Mucosa of descending colon (tissue), 3 donors: ENCODE results near the gene RASD2. TPM values are rescaled to one million over a fixed set of nuclear protein-coding genes. Genes with fewer than 3 reads are reported as not detected.

Source experiments
- ATAC-seq: fragments of 200-7000 bp; cut with Tn5 transposase; one replicate; pipeline ENCODE4 v1.9.1; 2020; ENCODE audit warnings: mild to moderate bottlenecking, moderate library complexity
- DNase-seq, 3 donors: peaks; one replicate each; pipeline ENCODE4 v3.0.0-alpha.2; 2020
- H3K36me3 ChIP-seq: fragments of 200-600 bp; one replicate; pipeline ENCODE4 v1.8.0; 2021; ENCODE audit warnings: low read depth, mild to moderate bottlenecking
- H3K4me1 ChIP-seq: fragments of 200-600 bp; one replicate; pipeline ENCODE4 v1.8.0; 2021; ENCODE audit warnings: low read depth, mild to moderate bottlenecking
- H3K4me3 ChIP-seq: fragments of 200-600 bp; one replicate; pipeline ENCODE4 v1.8.0; 2021; ENCODE audit warnings: mild to moderate bottlenecking
- H3K9me3 ChIP-seq: fragments of 200-600 bp; one replicate; pipeline ENCODE4 v1.8.0; 2021; ENCODE audit warnings: mild to moderate bottlenecking
- intact Hi-C, 2 donors: fragments of 100-400 bp; cut with DNase I in 1 of 2; cut with micrococcal nuclease in 1 of 2; formaldehyde crosslinking; loops; one replicate each; pipeline versions ENCODE4 v1.11.0 to v1.11.1; 2022; cut with DNase I, micrococcal nuclease
- total RNA-seq, 3 donors: library from RNA; stranded (reverse); fragmentation: NEBNext Ultra II Directional in 2 of 3; extraction: Animal tissue kit (Norgen Biotek cat#: 25700) in 2 of 3; gene quantifications; one replicate each; pipeline versions ENCODE4 v1.2.1 to v1.2.4, GENCODE V29; 2021 to 2023
- TF ChIP-seq, protein P1 (sequence below): fragments of 200-600 bp; IDR thresholded peaks from one replicate; pipeline ENCODE4 v1.8.0; 2022; ENCODE audit warnings: antibody characterized with exemption, mild to moderate bottlenecking
- donor health status: DM: no; HTN: no; CAD: no; lungs with moderate emphysema.
- donor health status: DM: no; HTN: no; CAD: no.
- donor health status: DM: no; HTN: yes; CAD: no.

The RASD2 gene
- total RNA-seq, 3 donors from 2014 or later, result 11.7 to 34.0 (median 19.2) TPM

DNA sequence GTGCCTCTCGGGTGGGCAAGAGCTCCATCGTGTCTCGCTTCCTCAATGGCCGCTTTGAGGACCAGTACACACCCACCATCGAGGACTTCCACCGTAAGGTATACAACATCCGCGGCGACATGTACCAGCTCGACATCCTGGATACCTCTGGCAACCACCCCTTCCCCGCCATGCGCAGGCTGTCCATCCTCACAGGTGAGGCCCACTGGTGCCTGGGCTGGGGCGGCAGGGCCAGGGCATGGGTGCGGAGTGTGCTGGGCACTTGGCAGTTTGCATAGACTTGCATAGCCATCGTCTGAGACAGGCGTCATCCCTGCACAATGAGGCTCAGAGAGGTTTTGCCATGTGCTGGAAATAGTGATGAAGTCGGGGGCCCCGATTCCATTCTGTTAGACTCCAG lies 6.3 kb downstream of the RASD2 start:
- Histone ChIP-seq H3K4me1 (no peaks in the 10 kb centered on the region), H3K9me3 (no peaks in the 10 kb centered on the region), H3K36me3 (no peaks in the 10 kb centered on the region), H3K4me3 (no peak overlapping the region)
- ATAC-seq (no peak), DNase-seq (no peak)
- TF ChIP-seq, protein P1, sequence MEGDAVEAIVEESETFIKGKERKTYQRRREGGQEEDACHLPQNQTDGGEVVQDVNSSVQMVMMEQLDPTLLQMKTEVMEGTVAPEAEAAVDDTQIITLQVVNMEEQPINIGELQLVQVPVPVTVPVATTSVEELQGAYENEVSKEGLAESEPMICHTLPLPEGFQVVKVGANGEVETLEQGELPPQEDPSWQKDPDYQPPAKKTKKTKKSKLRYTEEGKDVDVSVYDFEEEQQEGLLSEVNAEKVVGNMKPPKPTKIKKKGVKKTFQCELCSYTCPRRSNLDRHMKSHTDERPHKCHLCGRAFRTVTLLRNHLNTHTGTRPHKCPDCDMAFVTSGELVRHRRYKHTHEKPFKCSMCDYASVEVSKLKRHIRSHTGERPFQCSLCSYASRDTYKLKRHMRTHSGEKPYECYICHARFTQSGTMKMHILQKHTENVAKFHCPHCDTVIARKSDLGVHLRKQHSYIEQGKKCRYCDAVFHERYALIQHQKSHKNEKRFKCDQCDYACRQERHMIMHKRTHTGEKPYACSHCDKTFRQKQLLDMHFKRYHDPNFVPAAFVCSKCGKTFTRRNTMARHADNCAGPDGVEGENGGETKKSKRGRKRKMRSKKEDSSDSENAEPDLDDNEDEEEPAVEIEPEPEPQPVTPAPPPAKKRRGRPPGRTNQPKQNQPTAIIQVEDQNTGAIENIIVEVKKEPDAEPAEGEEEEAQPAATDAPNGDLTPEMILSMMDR, result no peak
- intact Hi-C loops, result no loop called here

DNA sequence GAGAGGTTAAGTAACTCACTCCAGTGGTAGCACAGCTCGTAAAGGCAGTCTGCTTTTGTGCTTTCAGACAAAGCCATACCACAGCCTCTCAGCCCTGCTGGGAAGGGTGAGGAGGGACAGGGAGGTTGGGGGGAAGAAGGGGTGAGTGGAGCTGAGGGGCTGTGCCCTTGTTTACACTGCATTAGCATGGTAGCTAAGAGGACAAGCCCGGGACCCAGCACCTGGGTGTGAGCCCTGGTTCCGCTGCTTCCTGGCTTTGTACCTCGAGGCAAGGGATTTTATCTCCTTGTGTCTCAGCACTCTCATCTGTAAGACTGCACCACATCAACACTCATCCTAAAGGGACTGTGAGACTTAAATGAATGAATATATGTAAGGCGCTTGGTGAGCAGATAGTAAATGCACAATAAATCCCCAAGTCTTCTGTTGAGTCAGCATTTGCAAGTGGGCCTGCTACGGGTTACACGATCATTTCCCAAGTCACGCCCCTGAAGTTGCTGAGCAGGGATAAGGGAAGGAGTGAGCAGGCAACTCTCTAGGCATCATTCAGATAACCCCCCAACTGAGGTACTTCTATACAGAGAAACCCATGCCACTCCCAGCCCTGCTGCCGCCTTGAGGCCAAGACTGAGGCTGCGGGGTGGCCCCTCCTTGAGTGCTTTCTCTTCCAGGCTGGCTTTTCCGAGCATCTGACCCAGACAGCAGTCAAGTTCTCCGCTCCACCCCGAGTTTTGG lies 7.5 kb downstream of the RASD2 start:
- Histone ChIP-seq H3K4me3 (no peak overlapping the region), H3K9me3 (no peaks in the 10 kb centered on the region), H3K4me1 (no peaks in the 10 kb centered on the region), H3K36me3 (no peaks in the 10 kb centered on the region)
- TF ChIP-seq, protein P1, result no peak
- intact Hi-C loops, result no loop called here
- ATAC-seq (no peak), DNase-seq (no peak)

DNA sequence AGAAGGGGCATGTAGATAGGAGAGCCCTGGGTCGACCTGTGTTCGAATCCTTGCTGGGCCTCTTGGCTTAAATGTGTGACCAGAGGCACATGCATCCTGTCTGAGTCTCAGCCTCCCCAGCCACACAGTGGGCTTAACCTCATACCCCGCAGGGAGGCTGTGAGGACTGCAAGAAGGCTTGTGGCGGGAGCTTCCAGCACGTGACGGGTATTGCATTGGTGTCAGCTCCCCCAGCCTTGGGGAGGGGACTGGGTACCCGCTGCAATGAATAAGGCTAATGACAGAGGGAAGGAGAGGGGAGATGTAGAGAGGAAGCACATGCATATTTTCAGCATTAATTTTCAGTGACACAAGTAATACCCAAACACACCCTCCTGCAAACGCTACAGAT lies 8.1 kb downstream of the RASD2 start:
- no peaks in the 10 kb centered on the region for H3K4me1 ChIP-seq
- TF ChIP-seq, protein P1, result no peak
- DNase-seq (no peak), ATAC-seq (no peak)
- no peaks in the 10 kb centered on the region for H3K9me3 ChIP-seq
- intact Hi-C loops, result no loop called here
- H3K36me3 ChIP-seq, result no peaks in the 10 kb centered on the region
- H3K4me3 ChIP-seq, result no peak overlapping the region

DNA sequence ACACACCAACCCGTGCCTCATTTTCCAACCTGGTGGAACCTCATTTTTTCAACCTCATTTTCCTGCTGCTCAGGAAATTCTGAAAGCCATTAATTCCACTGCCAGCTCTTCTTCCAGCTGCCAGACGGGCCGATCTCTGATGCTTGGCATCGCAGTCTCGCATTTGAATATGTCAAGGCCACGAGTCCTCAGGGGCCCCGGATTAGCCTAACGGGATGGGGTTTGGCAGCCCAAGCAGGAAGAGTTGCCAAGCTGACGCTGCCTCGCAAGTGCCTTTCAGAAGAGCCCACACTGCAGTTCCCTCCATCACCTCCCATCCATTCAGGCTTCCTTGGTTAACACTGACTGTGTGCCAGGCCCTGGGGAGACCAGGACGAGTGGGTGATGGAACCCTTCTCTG lies 8.7 kb downstream of the RASD2 start:
- TF ChIP-seq, protein P1, result no peak
- H3K36me3 ChIP-seq, result no peaks in the 10 kb centered on the region
- intact Hi-C loops, result no loop called here

DNA sequence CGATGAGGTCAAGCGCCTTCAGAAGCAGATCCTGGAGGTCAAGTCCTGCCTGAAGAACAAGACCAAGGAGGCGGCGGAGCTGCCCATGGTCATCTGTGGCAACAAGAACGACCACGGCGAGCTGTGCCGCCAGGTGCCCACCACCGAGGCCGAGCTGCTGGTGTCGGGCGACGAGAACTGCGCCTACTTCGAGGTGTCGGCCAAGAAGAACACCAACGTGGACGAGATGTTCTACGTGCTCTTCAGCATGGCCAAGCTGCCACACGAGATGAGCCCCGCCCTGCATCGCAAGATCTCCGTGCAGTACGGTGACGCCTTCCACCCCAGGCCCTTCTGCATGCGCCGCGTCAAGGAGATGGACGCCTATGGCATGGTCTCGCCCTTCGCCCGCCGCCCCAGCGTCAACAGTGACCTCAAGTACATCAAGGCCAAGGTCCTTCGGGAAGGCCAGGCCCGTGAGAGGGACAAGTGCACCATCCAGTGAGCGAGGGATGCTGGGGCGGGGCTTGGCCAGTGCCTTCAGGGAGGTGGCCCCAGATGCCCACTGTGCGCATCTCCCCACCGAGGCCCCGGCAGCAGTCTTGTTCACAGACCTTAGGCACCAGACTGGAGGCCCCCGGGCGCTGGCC lies 11.0 kb downstream of the RASD2 start:
- intact Hi-C loops, result no loop called here
- DNase-seq (no peak), ATAC-seq (no peak)
- TF ChIP-seq, protein P1, result no peak
- Histone ChIP-seq H3K4me1 (no peaks in the 10 kb centered on the region), H3K4me3 (no peak overlapping the region), H3K36me3 (no peaks in the 10 kb centered on the region), H3K9me3 (no peaks in the 10 kb centered on the region)

More for the DNA sequence above, 8.7 kb downstream of the RASD2 start:
- H3K4me3 ChIP-seq, result no peak overlapping the region
- no peak for DNase-seq
- no peaks in the 10 kb centered on the region for H3K4me1 ChIP-seq
- ATAC-seq, result no peak
- no peaks in the 10 kb centered on the region for H3K9me3 ChIP-seq
